Liver (tissue), 9 donors: ENCODE results near the gene ARL1. TPM values are rescaled to one million over a fixed set of nuclear protein-coding genes. Genes with fewer than 3 reads are reported as not detected.
A peak's percentile ranks its signal among the peaks of the same experiment; 100 is the strongest.
"Not testable (repeated sequence)": the region's sequence is repeated elsewhere in the genome, so short reads cannot be mapped to it uniquely, and the experiment has no call there.

ENCODE experiments used
- DNase-seq: peaks from one replicate; pipeline ENCODE4 v3.0.0-alpha.2; 2017; ENCODE audit warnings: low spot score
- H3K27ac ChIP-seq, 2 donors: one replicate each; pipeline ENCODE4 v1.7.0; 2013; ENCODE audit warnings: inconsistent platforms in 2 of 2, low read length in 2 of 2, control low read depth in 1 of 2, low read depth in 1 of 2, mild to moderate bottlenecking in 1 of 2
- H3K27me3 ChIP-seq, 4 donors: one replicate each; pipeline versions ENCODE4 v1.6.1 to v1.7.0; 2013; ENCODE audit warnings: low read length in 3 of 4, inconsistent platforms in 1 of 4, mild to moderate bottlenecking in 1 of 4, moderate library complexity in 1 of 4; ENCODE audit not compliant: control insufficient read depth in 4 of 4, insufficient read depth in 4 of 4
- H3K36me3 ChIP-seq, 4 donors: one replicate each; pipeline versions ENCODE4 v1.6.1 to v1.7.0; 2013; ENCODE audit warnings: low read length in 3 of 4, mild to moderate bottlenecking in 3 of 4, low read depth in 1 of 4, moderate library complexity in 1 of 4; ENCODE audit not compliant: control insufficient read depth in 4 of 4, insufficient read depth in 3 of 4
- H3K4me1 ChIP-seq, 4 donors: one replicate each; pipeline versions ENCODE4 v1.6.1 to v1.7.0; 2013; ENCODE audit warnings: low read length in 3 of 4, mild to moderate bottlenecking in 3 of 4, moderate library complexity in 1 of 4; ENCODE audit not compliant: control insufficient read depth in 4 of 4, insufficient read depth in 4 of 4
- H3K4me3 ChIP-seq, 3 donors: one replicate each; pipeline versions ENCODE4 v1.6.1 to v1.7.0; 2013; ENCODE audit warnings: low read length in 3 of 3, control low read depth in 1 of 3, low read depth in 1 of 3, mild to moderate bottlenecking in 1 of 3
- H3K9ac ChIP-seq, 2 donors: one replicate each; pipeline ENCODE4 v1.7.0; 2013; ENCODE audit warnings: low read length in 2 of 2, mild to moderate bottlenecking in 2 of 2, moderate library complexity in 2 of 2, control low read depth in 1 of 2, low read depth in 1 of 2
- H3K9me3 ChIP-seq, 4 donors: one replicate each; pipeline versions ENCODE4 v1.6.1 to v1.7.0; 2013; ENCODE audit warnings: low read length in 3 of 4; ENCODE audit not compliant: control insufficient read depth in 4 of 4
- ATF3 ChIP-seq: IDR thresholded peaks from 2 replicates; pipeline ENCODE4 v1.6.1; 2016; ENCODE audit warnings: antibody characterized with exemption
- CTCF ChIP-seq: fragments of 150-350 bp; IDR thresholded peaks from 2 replicates; pipeline ENCODE4 v1.5.1; 2017; ENCODE audit warnings: improper control_type of control experiment, low read depth, low read length; ENCODE audit not compliant: missing input control
- EGR1 ChIP-seq, 2 donors: IDR thresholded peaks; 2 replicates each; pipeline ENCODE4 v1.6.1; 2016 to 2018; ENCODE audit warnings: antibody characterized with exemption in 2 of 2, low read depth in 2 of 2
- FOXA1 ChIP-seq: IDR thresholded peaks from 2 replicates; pipeline ENCODE4 v1.6.1; 2016; ENCODE audit warnings: antibody characterized with exemption
- FOXA2 ChIP-seq: IDR thresholded peaks from 2 replicates; pipeline ENCODE4 v1.6.1; 2016; ENCODE audit warnings: antibody characterized with exemption
- GABPA ChIP-seq, 2 donors: IDR thresholded peaks in 1 of 2; conservative IDR thresholded peaks in 1 of 2; 2 replicates each; pipeline ENCODE4 v1.6.1; 2016; ENCODE audit warnings: antibody characterized with exemption in 2 of 2, mild to moderate bottlenecking in 1 of 2, moderate library complexity in 1 of 2
- HNF4A ChIP-seq, 2 donors: conservative IDR thresholded peaks; 2 replicates each; pipeline ENCODE4 v1.6.1; 2016; ENCODE audit warnings: antibody characterized with exemption in 2 of 2, mild to moderate bottlenecking in 2 of 2
- HNF4G ChIP-seq: IDR thresholded peaks from 2 replicates; pipeline ENCODE4 v1.6.1; 2016; ENCODE audit warnings: antibody characterized with exemption
- JUND ChIP-seq, 2 donors: IDR thresholded peaks; 2 replicates each; pipeline ENCODE4 v1.6.1; 2016; ENCODE audit warnings: antibody characterized with exemption in 2 of 2
- MAX ChIP-seq: IDR thresholded peaks from 2 replicates; pipeline ENCODE4 v1.6.1; 2016; ENCODE audit warnings: antibody characterized with exemption
- NR2F2 ChIP-seq: IDR thresholded peaks from 2 replicates; pipeline ENCODE4 v1.6.1; 2016; ENCODE audit warnings: antibody characterized with exemption
- RAD21 ChIP-seq, 2 donors: IDR thresholded peaks; 2 replicates each; pipeline ENCODE4 v1.6.1; 2016; ENCODE audit warnings: antibody characterized with exemption in 2 of 2, mild to moderate bottlenecking in 2 of 2
- REST ChIP-seq: IDR thresholded peaks from 2 replicates; pipeline ENCODE4 v1.6.1; 2016; ENCODE audit warnings: antibody characterized with exemption, mild to moderate bottlenecking
- RXRA ChIP-seq, 2 donors: IDR thresholded peaks; 2 replicates each; pipeline ENCODE4 v1.6.1; 2017 to 2018; ENCODE audit warnings: antibody characterized with exemption in 2 of 2, mild to moderate bottlenecking in 1 of 2
- SP1 ChIP-seq: IDR thresholded peaks from 2 replicates; pipeline ENCODE4 v1.6.1; 2018; ENCODE audit warnings: antibody characterized with exemption, mild to moderate bottlenecking
- TAF1 ChIP-seq: conservative IDR thresholded peaks from 2 replicates; pipeline ENCODE4 v1.6.1; 2016; ENCODE audit warnings: antibody characterized with exemption, mild to moderate bottlenecking
- YY1 ChIP-seq: IDR thresholded peaks from 2 replicates; pipeline ENCODE4 v1.6.1; 2016; ENCODE audit warnings: antibody characterized with exemption, mild to moderate bottlenecking
- ZBTB33 ChIP-seq: IDR thresholded peaks from 2 replicates; pipeline ENCODE4 v1.6.1; 2016; ENCODE audit warnings: antibody characterized with exemption
- WGBS: extraction: QIAGEN DNeasy Blood & Tissue Kit; methylation state at CpG from one replicate; pipeline ENCODE4 v1.1.7; 2013; 5-methylcytosine and 5-hydroxymethylcytosine counted together
- polyA plus RNA-seq, 2 donors: library from polyadenylated mRNA; stranded (reverse) in 1 of 2; unstranded in 1 of 2; fragments of 200-250 nt in 1 of 2; fragments of >200 nt in 1 of 2; fragmentation: Nextera tagmentation in 1 of 2; extraction: Ambion mirVana in 1 of 2; gene quantifications; one replicate each; pipeline versions ENCODE4 v1.2.1 to v1.2.3, GENCODE V29; 2013 to 2015
- total RNA-seq, 2 donors: library from RNA; depleted of rRNA; stranded (reverse); fragments of >200 nt; gene quantifications; one replicate each; pipeline ENCODE4 v1.2.3, GENCODE V29; 2014
- donor health status: healthy.
- donor health status: healthy.
- donor health status: healthy.
- donor health status: healthy.
- donor health status: healthy.

Gene ARL1
- total and polyA plus RNA-seq, 4 donors: 29.2 to 44.8 (median 36.8) TPM

- under 1% methylated on average over 18 of the region's 18 CpGs for WGBS
- Histone ChIP-seq H3K9me3 (no peaks in the 10 kb centered on the region), H3K4me1 (peaks cover 5 to 16% (median 11%) of the 10 kb centered on the region in 4 donors), H3K4me3 (peak overlapping the region; percentile 74 to 98 (median 96)), H3K27ac (peak overlapping the region; percentile 86 to 99), H3K27me3 (no peaks in the 10 kb centered on the region), H3K9ac (peak overlapping the region; percentile 65 to 86), H3K36me3 (peaks cover 0 to 3% (median 0%) of the 10 kb centered on the region in 4 donors)
- no peak for DNase-seq
- TF ChIP-seq SP1 (no peak), RXRA (IDR thresholded peaks at IDR 0.05) (no peak), JUND (IDR thresholded peaks at IDR 0.05) (no peak), ATF3 (no peak), FOXA1 (no peak), ZBTB33 (no peak), HNF4A (conservative IDR thresholded peaks at IDR 0.05) (no peak), EGR1 (IDR thresholded peaks at IDR 0.05; ENCODE audit: low read depth in 2 of 2) (no peak), CTCF (no peak), TAF1 (no peak), NR2F2 (no peak), MAX (no peak), REST (no peak), RAD21 (IDR thresholded peaks at IDR 0.05) (no peak), GABPA (IDR thresholded peaks at IDR 0.05 in 1 of 2, conservative IDR thresholded peaks at IDR 0.05 in 1 of 2) (no peak), HNF4G (no peak), YY1 (no peak), FOXA2 (no peak)
Observed at GRCh38 chr12:101407049-101407435, 530 bp downstream of the ARL1 start.

GRCh38 chr12:101391181-101391580 is 16.4 kb downstream of the ARL1 start:
- not testable (repeated sequence) for H3K9me3 ChIP-seq, H3K9ac ChIP-seq, H3K4me1 ChIP-seq, H3K4me3 ChIP-seq, H3K27me3 ChIP-seq, H3K27ac ChIP-seq, DNase-seq
- peaks cover 6 to 49% (median 35%) of the 10 kb centered on the region in 4 donors for H3K36me3 ChIP-seq
- 61% methylated on average over 3 of the region's 3 CpGs for WGBS
